GM12892 (cell line): ENCODE data around the gene RTN1.

ENCODE experiments used
- DNase-seq: peaks from one replicate; pipeline ENCODE4 v3.0.0; 2011; ENCODE audit not compliant: insufficient read length
- FAIRE-seq: peaks from 2 replicates; lab custom pipeline; 2011; peaks lifted over from hg19 to GRCh38; lab: Jason Lieb, UNC
- POLR2A ChIP-seq: IDR thresholded peaks from 2 replicates; pipeline ENCODE4 v1.6.1; 2011; ENCODE audit warnings: low read depth, low read length, control low read depth
- POLR2AphosphoS5 ChIP-seq: IDR thresholded peaks from 2 replicates; pipeline ENCODE4 v1.6.1; 2011; ENCODE audit warnings: low read depth, low read length, control low read depth
- TAF1 ChIP-seq: IDR thresholded peaks from 2 replicates; pipeline ENCODE4 v1.6.1; 2011; ENCODE audit warnings: low read depth, mild to moderate bottlenecking, control low read depth, low read length, borderline replicate concordance

Gene RTN1

GRCh38 chr14:59829469-59830337, 40.9 kb downstream of the RTN1 start:
- FAIRE-seq (no peak), DNase-seq (no peak)
- TF ChIP-seq POLR2AphosphoS5 (no peak), TAF1 (no peak), POLR2A (no peak)

GRCh38 chr14:59828276-59828675, 42.3 kb downstream of the RTN1 start:
- DNase-seq (no peak), FAIRE-seq (no peak)
- no peak for TF ChIP-seq POLR2AphosphoS5
- TF ChIP-seq TAF1, result no peak
- no peak for TF ChIP-seq POLR2A

GRCh38 chr14:59827401-59827800, 43.2 kb downstream of the RTN1 start:
- no peak for FAIRE-seq

GRCh38 chr14:59826150-59826549, 44.4 kb downstream of the RTN1 start:
- FAIRE-seq (no peak), DNase-seq (no peak)
- TF ChIP-seq TAF1 (no peak), POLR2AphosphoS5 (no peak), POLR2A (no peak)

More at GRCh38 chr14:59827401-59827800, 43.2 kb downstream of the RTN1 start:
- no peak for DNase-seq
- TF ChIP-seq POLR2AphosphoS5, result no peak
- no peak for TF ChIP-seq TAF1
- no peak for TF ChIP-seq POLR2A

- TF ChIP-seq POLR2AphosphoS5 (no peak), TAF1 (no peak), POLR2A (no peak)
- DNase-seq, result no peak
- no peak for FAIRE-seq
Observed at GRCh38 chr14:59823179-59823578, 47.4 kb downstream of the RTN1 start.

- DNase-seq, result no peak
- FAIRE-seq, result no peak
- no peak for TF ChIP-seq POLR2A
- no peak for TF ChIP-seq TAF1
- TF ChIP-seq POLR2AphosphoS5, result no peak
Observed at GRCh38 chr14:59819446-59820088, 51.0 kb downstream of the RTN1 start.

GRCh38 chr14:59816941-59817340, 53.6 kb downstream of the RTN1 start:
- TF ChIP-seq POLR2A (no peak), TAF1 (no peak), POLR2AphosphoS5 (no peak)
- FAIRE-seq (no peak), DNase-seq (no peak)

- no peak for TF ChIP-seq POLR2A
- TF ChIP-seq POLR2AphosphoS5, result no peak
- no peak for TF ChIP-seq TAF1
- no peak for FAIRE-seq
- DNase-seq, result no peak
Observed at GRCh38 chr14:59814988-59815387, 55.6 kb downstream of the RTN1 start.

GRCh38 chr14:59811815-59812214, 58.8 kb downstream of the RTN1 start:
- DNase-seq (no peak), FAIRE-seq (no peak)
- TF ChIP-seq POLR2A (no peak), POLR2AphosphoS5 (no peak), TAF1 (no peak)

GRCh38 chr14:59811073-59811472, 59.5 kb downstream of the RTN1 start:
- no peak for TF ChIP-seq POLR2A
- no peak for TF ChIP-seq TAF1
- TF ChIP-seq POLR2AphosphoS5, result no peak
- DNase-seq (no peak), FAIRE-seq (no peak)

- DNase-seq (no peak), FAIRE-seq (no peak)
- no peak for TF ChIP-seq POLR2AphosphoS5
- no peak for TF ChIP-seq POLR2A
- TF ChIP-seq TAF1, result no peak
Observed at GRCh38 chr14:59803052-59803540, 67.5 kb downstream of the RTN1 start.

- DNase-seq, result no peak
- FAIRE-seq, result no peak
- TF ChIP-seq POLR2A (no peak), POLR2AphosphoS5 (no peak), TAF1 (no peak)
Observed at GRCh38 chr14:59788176-59788575, 82.4 kb downstream of the RTN1 start.

- DNase-seq, result no peak
- no peak for FAIRE-seq
- no peak for TF ChIP-seq POLR2A
- no peak for TF ChIP-seq POLR2AphosphoS5
- no peak for TF ChIP-seq TAF1
Observed at GRCh38 chr14:59787045-59787674, 83.4 kb downstream of the RTN1 start.

- no peak for DNase-seq
- TF ChIP-seq POLR2AphosphoS5 (no peak), TAF1 (no peak)
- no peak for FAIRE-seq
Observed at GRCh38 chr14:59785629-59786028, 84.9 kb downstream of the RTN1 start.
